Measurements from ENCODE around the gene MAP4K4.

GRCh38 chr2:101860157-101860556 is 162.7 kb downstream of the MAP4K4 start:
- TF ChIP-seq CTCF (conservative IDR thresholded peaks at IDR 0.05; ENCODE audit: low read length) (no peak), EZH2phosphoT487 (IDR thresholded peaks at IDR 0.05; ENCODE audit: borderline replicate concordance) (no peak)
